ENCODE measurements around the gene PCNT.

GRCh38 chr21:46294647-46295176 is 29.2 kb upstream of the PCNT start:
- TF ChIP-seq EZH2 (IDR thresholded peaks at IDR 0.05; ENCODE audit: insufficient read depth, poor library complexity, severe bottlenecking) (no peak), EZH2phosphoT487 (IDR thresholded peaks at IDR 0.05; ENCODE audit: insufficient read depth, low read depth) (no peak)

Measured in GM23248 (cell line).